Neural cell (in vitro differentiated cells): ENCODE data around the gene CDH4.

ENCODE experiments used
- POLR2AphosphoS5 ChIP-seq: IDR thresholded peaks from 2 replicates; pipeline ENCODE4 v1.6.1; 2012
- RAD21 ChIP-seq: fragments of 450-650 bp; conservative IDR thresholded peaks from 2 replicates; pipeline ENCODE4 v1.6.1; 2014; ENCODE audit warnings: antibody characterized with exemption, mild to moderate bottlenecking, moderate library complexity
- SMC3 ChIP-seq: fragments of 450-650 bp; conservative IDR thresholded peaks from 2 replicates; pipeline ENCODE4 v1.6.1; 2014; ENCODE audit warnings: antibody characterized with exemption, mild to moderate bottlenecking, moderate library complexity; ENCODE audit not compliant: poor library complexity
- TF ChIP-seq, protein P1 (sequence below): fragments of 450-650 bp; IDR thresholded peaks from 2 replicates; pipeline ENCODE4 v1.5.1; 2014; ENCODE audit warnings: antibody characterized with exemption, mild to moderate bottlenecking, moderate library complexity; ENCODE audit not compliant: poor library complexity, severe bottlenecking

DNA sequence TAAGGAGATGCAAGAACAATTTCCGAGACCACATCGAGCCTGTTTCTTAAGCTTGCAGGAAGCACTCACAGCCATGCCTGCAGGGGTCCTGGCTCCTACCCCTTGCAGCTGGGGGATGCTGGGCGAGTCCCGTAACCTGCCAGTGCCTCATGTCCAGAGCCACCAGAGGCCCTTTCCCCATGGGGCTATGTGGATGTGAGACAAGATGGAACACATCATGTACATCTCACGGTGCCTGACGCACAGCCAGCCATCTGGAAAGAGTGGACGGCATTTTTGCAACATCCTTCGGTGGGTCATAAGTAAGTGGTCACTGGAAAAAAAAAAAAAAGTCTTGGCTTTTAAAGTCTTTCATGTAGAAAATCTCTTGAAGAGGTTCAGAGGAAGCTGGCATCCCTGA is 72.8 kb downstream of the CDH4 start:
- TF ChIP-seq, protein P1, sequence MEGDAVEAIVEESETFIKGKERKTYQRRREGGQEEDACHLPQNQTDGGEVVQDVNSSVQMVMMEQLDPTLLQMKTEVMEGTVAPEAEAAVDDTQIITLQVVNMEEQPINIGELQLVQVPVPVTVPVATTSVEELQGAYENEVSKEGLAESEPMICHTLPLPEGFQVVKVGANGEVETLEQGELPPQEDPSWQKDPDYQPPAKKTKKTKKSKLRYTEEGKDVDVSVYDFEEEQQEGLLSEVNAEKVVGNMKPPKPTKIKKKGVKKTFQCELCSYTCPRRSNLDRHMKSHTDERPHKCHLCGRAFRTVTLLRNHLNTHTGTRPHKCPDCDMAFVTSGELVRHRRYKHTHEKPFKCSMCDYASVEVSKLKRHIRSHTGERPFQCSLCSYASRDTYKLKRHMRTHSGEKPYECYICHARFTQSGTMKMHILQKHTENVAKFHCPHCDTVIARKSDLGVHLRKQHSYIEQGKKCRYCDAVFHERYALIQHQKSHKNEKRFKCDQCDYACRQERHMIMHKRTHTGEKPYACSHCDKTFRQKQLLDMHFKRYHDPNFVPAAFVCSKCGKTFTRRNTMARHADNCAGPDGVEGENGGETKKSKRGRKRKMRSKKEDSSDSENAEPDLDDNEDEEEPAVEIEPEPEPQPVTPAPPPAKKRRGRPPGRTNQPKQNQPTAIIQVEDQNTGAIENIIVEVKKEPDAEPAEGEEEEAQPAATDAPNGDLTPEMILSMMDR = no peak
- TF ChIP-seq SMC3 (no peak), RAD21 (no peak), POLR2AphosphoS5 (no peak)
